GM18867 (cell line): ENCODE measurements around the gene CEP128.

Experiments
- ATAC-seq: cut with Tn5 transposase; IDR thresholded peaks from one replicate; pipeline ENCODE4 v1.9.1; 2021; ENCODE audit warnings: mild to moderate bottlenecking, moderate library complexity; ENCODE audit not compliant: unreplicated experiment

Gene CEP128

GRCh38 chr14:80496090-80496489 lies 445.4 kb downstream of the CEP128 start:
- no peak for ATAC-seq

GRCh38 chr14:80494769-80495168 lies 446.8 kb downstream of the CEP128 start:
- no peak for ATAC-seq

- no peak for ATAC-seq
Observed at GRCh38 chr14:80493620-80494019, 447.9 kb downstream of the CEP128 start.

DNA sequence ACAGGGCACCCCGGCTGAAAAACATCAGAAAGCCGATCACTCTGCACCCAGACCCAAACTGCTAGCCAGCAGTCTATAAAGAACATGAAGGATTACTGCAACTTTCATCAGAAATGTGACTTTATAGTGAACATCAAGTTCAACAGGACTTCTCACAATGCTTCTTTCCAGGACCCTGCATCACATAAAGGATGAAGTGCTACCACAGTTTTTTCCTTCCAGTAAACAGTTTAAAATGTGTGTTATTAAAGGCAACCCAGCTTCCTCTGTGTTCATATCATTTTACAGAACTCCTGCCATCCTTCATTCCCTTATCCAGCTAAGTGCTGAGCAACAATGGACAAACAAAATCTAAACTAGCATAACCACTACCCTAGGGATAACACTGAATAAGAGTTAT lies 449.9 kb downstream of the CEP128 start:
- peak; percentile 7 for ATAC-seq

- ATAC-seq = peak; percentile 97
Observed at GRCh38 chr14:80491131-80491530, 450.4 kb downstream of the CEP128 start.

DNA sequence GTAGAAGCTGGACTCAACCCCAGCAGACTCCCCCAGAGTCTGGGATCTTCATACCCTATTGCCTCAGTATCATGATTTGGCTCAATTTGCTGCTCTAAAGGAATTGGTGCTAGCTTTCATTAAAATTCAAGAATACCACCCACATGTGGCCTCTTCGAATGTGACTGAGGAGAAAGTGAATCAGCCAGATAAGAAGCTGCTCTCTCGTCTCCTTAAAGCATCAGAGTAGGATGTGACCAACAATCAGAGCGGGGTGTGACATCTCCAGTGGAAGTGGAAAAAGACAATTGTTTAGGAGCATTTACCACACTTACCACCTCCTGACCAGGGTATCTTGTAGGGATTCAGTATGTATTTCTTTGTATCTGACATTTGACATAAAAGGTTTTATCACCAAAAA lies 452.0 kb downstream of the CEP128 start:
- no peak for ATAC-seq

DNA sequence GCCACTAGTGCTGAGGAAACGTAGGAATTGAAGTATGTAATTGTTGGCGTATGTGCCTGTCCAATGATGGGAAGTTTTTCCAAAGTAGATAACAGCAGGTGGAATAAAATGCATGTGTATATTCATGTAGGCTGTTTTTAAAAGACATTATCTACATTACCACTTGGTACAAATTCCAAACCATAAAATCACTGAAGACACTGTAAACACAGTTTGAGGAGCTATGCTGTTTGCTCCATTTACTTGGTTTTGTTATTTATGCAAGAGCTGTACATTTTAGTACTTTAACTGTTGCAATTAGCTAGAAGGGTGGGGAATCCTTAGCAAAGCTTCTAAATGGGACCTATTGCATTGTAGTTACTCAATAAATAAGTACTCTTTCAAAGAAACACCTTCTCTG lies 455.8 kb downstream of the CEP128 start:
- no peak for ATAC-seq

GRCh38 chr14:80483331-80483730 lies 458.2 kb downstream of the CEP128 start:
- no peak for ATAC-seq

DNA sequence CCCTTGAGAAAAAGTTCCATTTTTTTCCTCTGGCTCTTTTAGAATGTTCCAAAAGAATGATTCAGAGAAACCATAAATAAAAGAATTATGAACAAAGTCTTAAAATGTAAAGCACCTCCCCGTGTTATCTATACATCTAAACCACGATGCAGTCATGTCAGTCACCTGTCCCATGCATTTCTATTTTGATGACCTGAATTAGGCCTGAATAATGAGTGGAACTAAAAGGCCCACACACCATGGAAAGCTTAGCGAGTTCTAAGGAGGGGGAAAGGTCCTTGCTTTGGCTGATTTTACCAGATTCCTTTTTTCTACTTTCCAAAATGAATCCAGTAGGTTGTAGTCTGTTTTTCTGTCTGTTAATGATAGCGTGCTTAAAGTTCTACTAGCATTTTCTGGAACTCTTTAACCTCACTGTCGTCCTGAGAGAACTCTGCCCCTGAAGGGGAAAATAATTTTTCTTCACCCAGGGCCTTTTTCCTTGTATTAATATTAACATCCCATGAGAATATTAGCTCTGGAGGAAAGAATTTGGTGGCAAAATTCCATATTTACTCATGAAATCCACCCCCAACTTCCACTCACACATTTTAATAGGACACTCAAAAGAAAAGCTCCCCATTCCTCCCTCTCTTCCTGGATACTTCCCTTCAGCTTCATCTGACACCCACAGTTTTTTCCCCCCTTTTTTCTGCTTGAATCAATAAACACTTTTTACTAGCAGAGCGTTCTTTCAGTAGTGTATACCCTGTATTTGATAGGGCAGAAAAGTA lies 464.0 kb downstream of the CEP128 start:
- no peak for ATAC-seq

DNA sequence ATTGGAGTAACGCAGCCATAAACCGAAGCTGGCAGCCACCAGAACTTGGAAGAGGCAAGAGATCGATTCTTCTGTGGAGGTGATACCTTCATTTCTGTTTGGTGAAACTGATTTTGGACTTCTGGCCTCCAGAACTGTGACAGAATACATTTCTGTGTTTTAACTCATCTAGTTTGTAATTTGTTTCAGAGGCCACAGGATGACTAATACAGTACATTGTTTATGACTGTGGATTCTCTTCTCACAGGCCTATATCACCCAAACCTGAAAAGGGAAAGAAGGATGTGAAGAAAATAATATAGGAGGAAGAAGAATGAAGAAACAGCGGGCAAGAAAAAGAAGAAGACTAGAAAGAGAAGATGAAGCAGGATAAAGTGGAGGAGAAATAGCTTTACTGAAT lies 466.5 kb downstream of the CEP128 start:
- no peak for ATAC-seq

- no peak for ATAC-seq
Observed at GRCh38 chr14:80468331-80469122, 473.0 kb downstream of the CEP128 start.

DNA sequence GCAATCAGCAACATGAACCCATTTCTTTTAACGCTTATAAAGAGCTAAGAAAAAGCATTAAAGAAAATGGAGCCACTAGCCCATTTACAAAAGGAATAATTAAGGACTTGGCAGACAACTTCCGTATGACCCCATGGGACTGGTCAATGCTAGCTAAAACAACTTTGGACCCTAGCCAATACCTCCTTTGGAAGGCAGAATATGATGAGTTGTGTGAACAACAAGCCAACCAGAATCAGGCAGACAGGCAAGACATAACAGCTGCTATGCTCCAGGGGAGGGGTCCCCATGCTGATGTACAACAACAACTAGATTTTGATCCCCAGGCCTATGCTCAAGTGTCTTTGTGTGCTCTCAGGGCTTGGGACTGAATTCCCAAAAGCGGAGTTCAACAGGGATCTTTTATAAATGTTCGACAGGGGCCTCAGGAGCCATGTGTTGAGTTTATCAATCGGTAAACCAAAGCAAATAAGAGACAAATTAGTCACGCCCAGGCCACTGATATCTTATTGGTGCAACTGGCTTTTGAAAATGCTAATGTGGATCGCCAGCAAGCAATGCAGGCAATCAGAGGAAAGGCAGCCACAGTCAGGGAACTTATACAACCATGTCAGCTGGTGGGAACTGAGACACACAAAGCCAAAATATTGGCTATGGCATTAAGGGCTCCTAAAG lies 475.9 kb downstream of the CEP128 start:
- ATAC-seq = no peak

DNA sequence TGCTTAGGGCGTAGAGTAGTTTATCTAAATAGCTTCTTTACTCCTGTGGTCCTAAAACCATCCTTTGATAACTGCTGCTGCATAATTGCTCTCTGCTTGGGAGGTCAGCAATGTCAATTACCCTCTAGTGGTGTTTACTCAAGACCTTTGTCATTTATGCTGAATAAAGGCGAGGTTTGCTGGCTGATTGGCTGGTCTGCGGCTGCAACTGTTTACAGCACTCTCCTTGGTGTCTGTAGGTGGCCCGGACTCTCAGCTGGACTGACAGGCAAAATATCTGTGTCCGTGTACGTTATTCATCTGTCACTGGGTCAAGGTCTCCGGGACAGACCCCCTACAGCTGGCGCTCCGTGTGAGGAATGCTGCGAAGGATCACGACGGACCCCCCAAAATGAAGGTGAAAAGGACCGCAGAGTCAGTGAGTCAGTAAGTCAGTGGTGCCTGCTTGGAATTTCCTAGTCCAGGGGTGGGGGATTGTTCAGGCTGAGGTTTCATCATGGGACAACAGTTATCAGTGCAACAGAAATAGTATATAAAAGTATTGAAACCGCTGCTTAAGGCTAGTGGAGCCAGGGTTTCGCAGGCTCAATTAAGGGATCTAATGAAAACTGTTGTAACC lies 476.9 kb downstream of the CEP128 start:
- ATAC-seq = no peak

- no peak for ATAC-seq
Observed at GRCh38 chr14:80456209-80456608, 485.3 kb downstream of the CEP128 start.

DNA sequence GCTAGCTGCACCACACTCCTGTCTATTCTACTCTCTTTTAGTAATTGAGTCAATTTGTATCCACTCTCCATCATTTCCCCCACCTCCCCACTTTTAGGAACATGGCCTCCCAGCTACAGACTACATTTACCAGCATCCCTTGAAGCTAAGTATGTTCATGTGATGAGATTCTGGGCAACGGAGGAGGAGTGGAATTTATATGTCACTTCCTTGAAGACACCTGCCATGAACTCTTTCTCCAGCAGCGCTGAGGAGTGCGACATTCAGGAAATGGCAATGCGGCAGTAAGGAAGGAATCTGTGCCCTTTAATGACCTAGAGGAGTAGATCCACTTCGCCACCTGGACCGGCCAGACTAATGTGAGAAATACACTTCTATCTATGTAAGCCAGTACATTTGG lies 486.5 kb downstream of the CEP128 start:
- no peak for ATAC-seq

- no peak for ATAC-seq
Observed at GRCh38 chr14:80448267-80448666, 493.3 kb downstream of the CEP128 start.

DNA sequence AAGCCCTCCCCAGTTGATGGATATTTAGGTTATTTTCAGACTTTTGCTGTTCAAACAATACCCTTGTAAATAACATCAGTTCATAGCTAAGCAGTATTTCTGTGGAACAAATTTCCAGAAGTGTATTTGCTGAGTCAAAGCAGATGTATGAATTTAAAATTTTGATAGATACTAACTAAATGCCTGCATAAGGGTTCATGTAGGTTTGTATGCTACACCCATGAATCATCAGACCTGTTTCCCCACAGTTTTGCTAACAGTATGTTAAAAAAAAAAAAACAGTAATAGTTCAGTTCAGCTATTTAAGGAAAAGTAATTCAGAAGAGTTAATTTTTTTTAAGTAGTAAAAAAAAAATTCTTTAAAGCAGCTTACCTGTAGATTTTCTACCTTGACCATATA lies 494.1 kb downstream of the CEP128 start:
- ATAC-seq = no peak
